C4-2B (cell line): ENCODE data around the gene SLC9A9.

Experiments used
- ZFX ChIP-seq: fragments of 450-650 bp; IDR thresholded peaks from 2 replicates; pipeline ENCODE4 v1.6.1; 2017
- TF ChIP-seq, protein P1 (sequence below): fragments of 450-650 bp; conservative IDR thresholded peaks from 2 replicates; pipeline ENCODE4 v1.5.1; 2017; ENCODE audit warnings: mild to moderate bottlenecking

GRCh38 chr3:143216709-143217182 is 631.5 kb downstream of the SLC9A9 start:
- TF ChIP-seq, protein P1, sequence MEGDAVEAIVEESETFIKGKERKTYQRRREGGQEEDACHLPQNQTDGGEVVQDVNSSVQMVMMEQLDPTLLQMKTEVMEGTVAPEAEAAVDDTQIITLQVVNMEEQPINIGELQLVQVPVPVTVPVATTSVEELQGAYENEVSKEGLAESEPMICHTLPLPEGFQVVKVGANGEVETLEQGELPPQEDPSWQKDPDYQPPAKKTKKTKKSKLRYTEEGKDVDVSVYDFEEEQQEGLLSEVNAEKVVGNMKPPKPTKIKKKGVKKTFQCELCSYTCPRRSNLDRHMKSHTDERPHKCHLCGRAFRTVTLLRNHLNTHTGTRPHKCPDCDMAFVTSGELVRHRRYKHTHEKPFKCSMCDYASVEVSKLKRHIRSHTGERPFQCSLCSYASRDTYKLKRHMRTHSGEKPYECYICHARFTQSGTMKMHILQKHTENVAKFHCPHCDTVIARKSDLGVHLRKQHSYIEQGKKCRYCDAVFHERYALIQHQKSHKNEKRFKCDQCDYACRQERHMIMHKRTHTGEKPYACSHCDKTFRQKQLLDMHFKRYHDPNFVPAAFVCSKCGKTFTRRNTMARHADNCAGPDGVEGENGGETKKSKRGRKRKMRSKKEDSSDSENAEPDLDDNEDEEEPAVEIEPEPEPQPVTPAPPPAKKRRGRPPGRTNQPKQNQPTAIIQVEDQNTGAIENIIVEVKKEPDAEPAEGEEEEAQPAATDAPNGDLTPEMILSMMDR, result no peak
- no peak for TF ChIP-seq ZFX
